Daoy (cell line): ENCODE measurements around the gene BAIAP2L1. TPM values are rescaled to one million over a fixed set of nuclear protein-coding genes. Genes with fewer than 3 reads are reported as not detected.
"Not testable (repeated sequence)": the region's sequence is repeated elsewhere in the genome, so short reads cannot be mapped to it uniquely, and the experiment has no call there.

Experiments
- DNase-seq: peaks from one replicate; pipeline ENCODE4 v3.0.0-alpha.2; 2015; ENCODE audit warnings: low read depth
- total RNA-seq: library from RNA; depleted of rRNA; stranded (reverse); fragments of >200 nt; shearing (Covaris generic); gene quantifications from 2 replicates; pipeline ENCODE4 v1.2.3, GENCODE V29; 2014

Gene BAIAP2L1
- total RNA-seq, 1 experiment from 2014 or later = 14.3 TPM

DNA sequence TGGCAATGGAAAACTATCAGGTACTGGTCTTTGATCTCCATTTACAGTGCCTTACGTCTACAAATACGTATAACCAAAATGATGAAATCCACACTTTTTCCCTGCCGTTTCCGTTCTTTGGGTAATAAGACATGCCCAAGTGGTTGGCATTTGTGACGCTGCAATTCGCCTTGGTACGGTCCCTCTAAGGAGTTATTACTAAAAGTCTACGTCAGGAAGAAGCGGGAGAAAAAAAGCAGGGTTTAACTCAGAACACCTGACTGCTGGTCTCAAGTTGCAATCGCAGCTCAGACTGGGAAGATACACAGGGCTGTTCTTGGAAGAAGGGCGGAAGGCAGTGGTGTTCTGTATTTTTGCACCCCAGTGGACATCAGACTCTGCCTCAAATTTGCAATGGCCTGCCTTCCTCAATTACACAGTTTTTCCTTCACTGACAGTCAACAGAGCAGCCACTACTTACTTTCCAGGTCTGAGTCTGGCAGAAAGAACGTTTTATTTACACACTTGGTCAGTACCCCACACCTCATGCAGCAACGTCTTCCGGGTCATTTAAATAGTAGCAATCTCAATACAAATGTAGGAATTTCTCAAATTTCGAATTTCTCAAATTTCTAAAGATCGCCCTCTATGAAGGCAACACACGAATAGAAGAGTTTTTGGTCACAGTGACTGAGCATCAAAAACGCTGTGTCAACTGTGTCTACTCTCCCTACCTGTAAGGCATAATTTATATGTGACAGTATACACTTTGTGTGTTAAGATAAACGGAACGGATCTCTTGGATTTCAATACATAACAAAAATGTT, 2.1 kb downstream of the BAIAP2L1 start:
- DNase-seq = no peak

GRCh38 chr7:98396768-98397167, 4.1 kb downstream of the BAIAP2L1 start:
- no peak for DNase-seq

- no peak for DNase-seq
Measured at GRCh38 chr7:98395951-98396350, 4.9 kb downstream of the BAIAP2L1 start.

GRCh38 chr7:98395481-98395880, 5.4 kb downstream of the BAIAP2L1 start:
- no peak for DNase-seq

GRCh38 chr7:98394377-98394836, 6.5 kb downstream of the BAIAP2L1 start:
- DNase-seq = peak; percentile 9

GRCh38 chr7:98387544-98388226, 13.2 kb downstream of the BAIAP2L1 start:
- DNase-seq = no peak

DNA sequence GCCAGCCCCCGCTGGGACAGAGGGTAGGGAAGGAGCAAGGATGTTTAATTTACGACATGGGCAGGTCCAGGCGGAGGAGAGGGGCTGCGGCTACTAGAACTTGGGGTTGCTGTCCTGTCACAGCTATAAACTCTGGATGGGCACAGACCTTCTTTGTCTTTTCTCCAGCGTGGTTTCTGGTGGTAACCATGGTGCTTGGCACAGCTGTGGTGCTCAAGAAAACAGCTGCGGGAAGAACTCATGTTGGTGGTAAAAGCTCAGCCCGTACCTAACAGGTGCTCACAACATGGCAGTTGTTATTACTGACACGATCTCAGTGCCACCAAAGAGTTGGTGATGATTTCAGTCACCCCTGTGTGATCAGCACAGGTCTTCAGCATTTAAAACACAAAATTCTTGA, 13.8 kb downstream of the BAIAP2L1 start:
- no peak for DNase-seq

DNA sequence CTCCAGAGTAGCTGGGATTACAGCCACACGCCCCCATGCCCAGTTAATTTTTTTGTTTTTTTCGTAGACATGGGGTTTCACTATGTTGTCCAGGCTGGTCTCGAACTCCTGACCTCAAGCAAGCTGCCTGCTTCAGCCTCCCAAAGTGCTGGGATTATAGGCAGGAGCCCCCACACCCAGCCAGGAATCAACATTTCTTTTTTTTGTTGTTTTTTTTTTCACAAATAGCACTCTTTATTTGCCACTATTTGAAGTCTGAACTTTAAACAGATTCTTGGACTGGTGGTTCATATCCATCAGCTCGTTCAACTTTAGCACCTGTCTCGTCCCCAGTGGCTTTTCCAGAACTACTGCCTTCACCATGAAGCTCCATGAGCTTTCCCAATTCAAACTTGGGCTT, 15.4 kb downstream of the BAIAP2L1 start:
- not testable (repeated sequence) for DNase-seq

- DNase-seq = no peak
Measured at GRCh38 chr7:98378210-98378819, 22.6 kb downstream of the BAIAP2L1 start.

DNA sequence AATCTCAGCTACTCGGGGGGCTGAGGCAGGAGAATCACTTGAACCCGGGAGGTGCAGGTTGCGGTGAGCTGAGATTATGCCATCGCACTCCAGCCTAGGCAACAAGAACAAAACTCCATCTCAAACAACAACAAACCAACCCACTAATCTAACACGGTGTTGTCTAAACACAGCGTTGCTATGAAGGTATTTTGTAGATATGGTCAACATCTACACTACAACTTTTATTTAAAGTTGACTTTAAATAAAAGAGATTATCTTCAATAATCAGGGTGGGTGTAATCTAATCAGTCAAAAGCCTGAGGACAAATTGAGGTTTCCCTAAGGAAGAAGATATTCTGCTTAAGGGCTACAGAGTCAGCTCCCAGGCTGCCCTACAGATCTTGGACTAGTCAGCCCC, 24.2 kb downstream of the BAIAP2L1 start:
- DNase-seq = no peak

DNA sequence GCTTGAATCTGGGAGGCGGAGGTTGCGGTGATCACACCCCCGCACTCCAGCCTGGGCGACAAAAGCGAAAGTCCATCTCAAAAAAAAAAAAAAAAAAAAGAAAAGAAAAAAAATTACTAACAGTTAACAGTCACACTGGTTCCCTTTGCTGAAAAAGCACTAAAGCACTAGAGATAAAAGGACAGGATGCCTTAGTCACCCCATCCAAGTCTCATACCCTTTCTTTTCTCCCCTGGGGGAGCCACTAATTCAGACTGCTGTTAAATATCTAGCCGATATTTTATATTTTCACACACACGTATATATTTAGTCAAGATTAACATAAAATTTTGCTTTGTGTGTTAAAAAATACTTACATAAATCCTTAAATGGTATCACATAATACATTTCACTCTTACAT, 25.2 kb downstream of the BAIAP2L1 start:
- DNase-seq = no peak

DNA sequence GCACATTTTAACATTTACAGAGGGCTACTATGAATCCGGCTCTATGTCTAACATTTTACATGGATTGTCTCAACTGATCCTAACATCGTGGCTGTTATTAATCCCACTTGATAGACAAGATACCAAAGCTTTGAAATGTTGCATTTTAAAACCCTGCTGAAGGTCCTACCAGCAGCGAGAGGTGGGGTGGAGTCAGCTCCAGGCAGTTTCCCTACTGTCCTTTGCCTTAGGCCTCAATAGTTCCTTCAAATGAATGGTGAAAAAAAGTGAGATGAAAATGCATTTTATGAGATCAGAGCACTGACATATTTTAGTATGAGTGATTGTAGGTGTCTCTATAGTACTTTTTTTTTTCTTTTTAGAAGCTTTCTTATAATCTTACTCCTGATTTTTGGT, 26.6 kb downstream of the BAIAP2L1 start:
- DNase-seq = no peak

GRCh38 chr7:98372993-98373392, 27.9 kb downstream of the BAIAP2L1 start:
- peak; percentile 61 for DNase-seq

DNA sequence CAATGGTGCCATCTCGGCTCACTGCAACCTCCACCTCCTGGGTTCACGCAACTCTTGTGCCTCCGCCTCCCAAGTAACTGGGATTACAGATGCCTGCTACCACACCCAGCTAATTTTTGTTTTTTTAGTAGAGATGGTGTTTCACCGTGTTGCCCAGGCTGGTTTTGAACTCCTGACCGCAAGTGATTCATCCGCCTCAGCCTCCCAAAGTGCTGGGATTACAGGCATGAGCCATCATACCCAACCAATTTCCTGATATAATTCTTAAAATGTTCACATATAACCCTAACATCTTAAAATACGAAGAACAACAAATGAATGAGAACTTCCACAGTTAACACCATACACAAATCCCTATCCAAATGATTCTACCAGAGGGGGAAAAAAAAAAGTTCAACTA, 31.2 kb downstream of the BAIAP2L1 start:
- DNase-seq = peak; percentile 55

DNA sequence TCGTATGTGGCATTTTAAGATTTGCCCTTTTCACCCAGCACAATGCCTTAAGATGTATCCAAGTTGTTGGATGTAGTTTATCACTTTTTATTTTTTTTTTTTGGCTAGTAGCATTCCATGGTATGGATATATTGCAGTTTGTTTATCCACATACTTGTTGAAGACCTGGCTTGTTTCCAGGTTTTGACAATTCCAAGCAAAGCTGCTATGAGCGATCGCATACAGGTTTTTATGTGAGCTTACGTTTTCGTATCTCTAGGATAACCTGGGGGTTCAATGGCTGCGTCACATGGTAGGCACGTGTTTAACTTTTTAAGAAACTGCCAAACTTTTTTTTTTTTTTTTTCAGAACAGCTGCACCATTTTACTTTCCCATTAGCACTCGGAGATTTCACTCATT, 32.2 kb downstream of the BAIAP2L1 start:
- no peak for DNase-seq

GRCh38 chr7:98366562-98366938, 34.3 kb downstream of the BAIAP2L1 start:
- no peak for DNase-seq

- peak; percentile 13 for DNase-seq
Measured at GRCh38 chr7:98365863-98366561, 34.9 kb downstream of the BAIAP2L1 start.

DNA sequence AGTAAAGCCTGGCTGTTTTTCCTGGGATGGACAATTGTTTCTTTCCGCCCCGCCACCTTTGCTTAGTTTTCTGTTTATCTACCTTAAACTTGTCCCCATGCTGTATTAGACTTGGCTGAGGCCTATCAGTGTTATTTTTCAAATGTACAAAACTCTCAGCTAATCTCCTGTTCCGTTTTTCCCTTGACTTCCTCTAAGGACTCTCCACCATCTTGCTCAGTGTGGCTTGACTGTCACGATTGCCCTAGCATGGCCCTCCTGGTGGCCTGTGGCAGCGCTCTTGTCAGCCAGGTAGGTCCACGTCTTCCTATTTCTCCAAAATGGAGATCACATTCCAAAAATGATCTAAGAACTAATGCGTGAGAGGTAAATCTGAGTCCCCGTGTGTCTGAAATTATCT, 36.7 kb downstream of the BAIAP2L1 start:
- DNase-seq = no peak

DNA sequence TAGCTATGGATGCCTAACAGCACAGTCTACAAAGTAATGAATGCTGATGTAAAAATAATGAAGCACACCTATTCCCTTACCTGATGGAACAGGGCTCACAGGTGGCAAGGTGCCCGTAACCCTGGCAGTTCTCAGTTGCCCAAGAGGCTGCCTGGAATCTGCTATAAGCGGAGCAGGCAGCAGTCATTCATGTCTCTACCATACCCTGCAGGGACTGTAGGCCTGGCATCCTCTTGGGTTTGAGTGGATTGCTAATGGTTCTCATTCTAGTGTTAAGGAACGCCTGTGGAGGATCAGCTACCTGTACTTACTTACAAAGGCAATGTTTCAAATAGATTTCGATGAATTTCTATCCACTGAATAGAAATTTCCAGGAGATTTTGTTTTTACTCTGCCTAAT, 38.4 kb downstream of the BAIAP2L1 start:
- no peak for DNase-seq

GRCh38 chr7:98360221-98361130, 40.4 kb downstream of the BAIAP2L1 start:
- peak; percentile 17 for DNase-seq

DNA sequence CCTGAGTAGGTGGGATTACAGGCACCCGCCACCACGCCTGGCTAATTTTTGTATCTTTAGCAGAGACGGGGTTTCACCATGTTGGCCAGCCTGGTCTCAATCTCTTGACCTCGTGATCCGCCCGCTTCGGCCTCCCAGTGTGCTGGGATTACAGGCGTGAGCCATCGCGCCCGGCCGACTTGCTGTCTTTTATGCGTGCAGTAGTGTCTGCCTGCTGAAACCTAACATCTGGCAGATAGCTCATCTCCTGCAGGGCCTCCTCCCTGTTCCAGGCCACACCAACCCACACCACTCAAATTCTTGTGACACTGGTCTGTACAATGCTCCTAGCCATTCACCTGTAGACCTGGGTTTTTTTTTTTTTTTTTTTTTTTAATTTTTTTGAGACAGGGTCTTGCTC, 41.5 kb downstream of the BAIAP2L1 start:
- no peak for DNase-seq
